Islet precursor cell (in vitro differentiated cells): Measurements from ENCODE around the gene TLE3.
A peak's percentile ranks its signal among the peaks of the same experiment; 100 is the strongest.

Source experiments
- DNase-seq: peaks from one replicate; pipeline ENCODE4 v3.0.0-alpha.2; 2018

Gene TLE3

DNA sequence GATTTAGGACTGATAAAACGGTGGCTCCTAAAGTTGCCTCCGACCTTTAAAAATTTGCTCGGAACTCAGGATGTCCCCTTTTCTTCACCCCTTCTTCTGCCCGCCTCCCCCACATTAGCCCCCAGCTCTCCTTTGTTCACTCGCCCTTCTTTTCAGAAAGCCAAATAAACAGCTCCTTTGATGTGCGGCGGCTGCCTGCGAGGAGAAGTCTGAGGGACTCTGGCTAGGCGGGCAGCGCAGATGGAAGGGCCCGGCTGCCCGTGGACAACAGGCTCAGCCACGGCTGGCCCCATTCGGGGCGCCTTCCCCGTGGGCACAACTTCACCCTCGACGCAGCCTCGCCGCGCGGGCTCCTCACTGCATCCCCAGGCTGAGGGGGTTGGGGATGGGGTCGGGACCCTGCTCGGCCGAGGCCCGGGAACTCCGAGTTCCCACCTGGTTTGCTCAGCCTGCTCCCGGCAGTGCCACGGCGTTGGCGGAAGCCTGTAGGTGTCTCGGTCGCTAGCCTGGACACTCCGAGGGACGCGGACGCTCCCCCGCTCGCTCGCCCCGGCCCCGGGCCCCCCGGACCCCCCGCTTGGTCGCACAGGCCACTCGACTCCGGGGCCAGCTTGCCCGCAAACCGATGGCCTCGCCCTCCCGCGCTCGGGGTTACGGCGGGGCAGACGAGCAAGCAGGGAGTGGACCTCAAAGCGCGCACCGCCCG, 897 bp upstream of the TLE3 start:
- peak; percentile 85 for DNase-seq

DNA sequence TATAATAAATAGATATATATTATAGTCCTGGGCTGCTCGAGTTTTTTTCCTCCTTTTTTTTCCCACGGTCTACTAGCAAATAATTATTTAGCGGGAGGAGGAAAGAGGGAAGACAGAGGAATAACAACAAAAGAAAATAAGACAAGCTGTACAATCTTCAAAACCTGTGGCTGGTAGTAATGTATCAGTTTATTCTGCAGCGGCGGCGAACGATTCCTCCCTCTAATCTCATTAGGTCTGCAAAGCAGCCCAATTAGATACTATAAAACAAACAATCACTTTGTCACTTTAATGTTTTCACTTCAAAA, 390 bp upstream of the TLE3 start:
- no peak for DNase-seq

DNA sequence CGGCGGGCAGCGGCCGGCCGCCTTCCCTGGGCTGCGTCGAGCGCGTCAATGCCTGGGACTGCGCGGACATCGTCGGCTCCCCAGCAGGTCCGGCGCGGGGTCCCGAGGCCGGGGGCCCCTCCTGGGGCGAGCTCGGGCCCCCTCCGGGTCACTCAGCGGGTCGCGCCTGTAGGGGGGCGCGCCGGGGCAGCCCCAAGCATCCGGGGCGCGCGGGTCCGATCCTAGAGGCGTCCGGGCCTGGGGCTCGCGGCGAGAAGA, 725 bp downstream of the TLE3 start:
- no peak for DNase-seq

DNA sequence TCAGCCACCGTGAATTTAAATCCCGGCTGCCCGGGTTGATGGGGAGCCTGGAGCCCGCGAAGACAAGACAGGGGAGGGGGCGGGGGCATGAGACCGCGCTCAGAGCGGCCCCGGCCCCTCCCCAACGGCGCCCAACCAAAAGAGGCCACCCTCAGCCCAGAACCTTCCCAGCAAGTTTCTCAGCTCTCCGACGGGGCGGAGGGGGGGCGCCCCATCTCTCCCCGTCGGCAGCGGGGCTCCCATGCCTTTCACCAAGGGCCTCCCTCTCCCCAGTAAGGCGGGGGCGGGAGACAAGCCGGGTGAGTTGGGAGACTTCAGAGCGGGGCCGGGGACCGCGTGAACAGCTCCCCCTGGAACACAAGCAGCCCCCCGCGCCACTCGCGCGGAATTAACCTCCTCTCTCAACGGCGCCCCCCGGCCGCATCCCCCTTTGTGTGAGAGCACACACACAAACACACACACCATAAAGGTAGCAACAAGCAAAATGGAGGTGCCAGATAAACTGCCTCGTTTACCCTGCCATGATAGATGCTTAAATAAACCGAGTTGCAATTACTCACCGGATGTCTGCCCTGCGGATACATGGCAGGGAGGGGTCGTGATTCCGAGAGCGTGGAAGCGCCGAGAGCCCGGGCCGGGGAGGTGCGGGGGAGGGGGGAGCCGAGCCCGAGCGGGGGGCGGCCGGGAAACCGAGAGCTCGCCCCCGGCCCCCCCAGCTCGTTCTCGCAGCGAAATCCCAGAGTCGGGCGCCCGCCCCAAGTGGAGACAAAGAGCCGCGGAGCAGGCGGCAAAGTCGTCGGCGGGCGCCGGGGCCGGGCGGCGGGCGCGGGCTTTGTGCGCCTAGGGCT, 1.3 kb downstream of the TLE3 start:
- peak; percentile 68 for DNase-seq

DNA sequence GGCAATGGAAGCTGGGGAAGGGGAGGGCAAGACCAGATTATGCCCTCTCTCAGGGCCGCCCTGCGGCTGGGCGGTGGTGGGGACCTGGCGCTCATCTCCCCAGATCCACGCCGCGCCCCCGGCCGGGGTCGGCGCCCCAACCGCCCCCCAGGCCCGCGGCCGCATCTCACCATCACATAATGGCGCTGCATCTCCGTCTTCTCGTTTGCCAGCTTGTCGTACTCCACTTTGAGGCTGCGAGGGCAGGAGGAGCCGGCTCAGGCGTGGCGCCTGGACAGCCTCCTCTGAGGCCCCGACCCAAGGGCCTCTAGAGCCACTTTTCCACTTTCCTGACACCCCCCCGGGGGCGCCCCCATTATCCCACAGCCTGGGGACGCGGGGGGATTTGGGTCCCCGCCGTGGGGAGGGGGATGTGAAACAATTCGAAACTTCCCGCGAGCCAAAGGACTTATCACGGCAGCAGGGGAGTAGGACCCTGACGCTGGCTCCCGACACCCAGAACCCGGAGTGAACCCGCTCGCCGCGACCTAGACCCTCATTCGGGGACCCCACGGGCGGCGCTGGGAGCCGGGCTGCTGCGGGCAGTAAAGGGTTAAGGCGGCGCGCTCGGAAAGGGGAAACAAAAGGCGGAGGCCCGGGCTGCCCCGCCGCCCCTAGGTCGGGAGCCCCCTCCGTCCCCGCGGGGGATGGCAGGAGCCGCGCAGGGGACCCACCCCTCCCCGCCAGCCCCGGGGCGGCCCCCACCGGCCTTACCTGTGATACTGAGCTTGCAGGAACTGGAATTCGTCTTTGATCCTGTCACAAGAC, 2.1 kb downstream of the TLE3 start:
- peak; percentile 86 for DNase-seq

DNA sequence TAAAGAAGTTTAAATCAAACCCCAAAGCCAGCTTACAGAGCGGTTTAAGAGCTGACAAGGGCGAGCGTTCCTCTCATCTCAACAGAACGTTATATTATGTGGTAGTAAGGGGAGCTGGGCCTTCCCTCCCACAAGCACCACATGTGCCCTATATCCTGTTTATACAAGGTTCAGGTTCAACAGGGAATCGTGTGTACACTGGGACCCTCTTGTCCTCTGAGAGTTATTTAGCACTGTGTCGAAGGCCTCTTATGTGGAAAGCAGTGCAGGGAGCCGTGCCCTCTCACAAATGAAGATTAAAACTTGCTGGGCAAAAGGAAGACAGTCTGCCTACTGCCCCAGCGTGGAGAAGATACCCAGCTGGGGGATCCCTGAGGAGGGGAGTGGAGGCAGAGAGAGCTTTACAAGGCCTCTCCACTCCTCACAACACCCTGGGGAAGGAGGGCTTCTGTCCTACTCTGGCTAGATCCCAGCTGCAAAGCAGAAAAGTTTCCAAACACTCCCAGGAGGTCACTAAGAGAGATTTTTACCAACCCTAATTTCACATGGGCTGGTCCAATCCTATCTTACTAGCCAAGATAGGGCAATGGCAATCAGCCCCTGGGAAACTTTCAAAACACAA, 2.9 kb downstream of the TLE3 start:
- DNase-seq: peak; percentile 60

DNA sequence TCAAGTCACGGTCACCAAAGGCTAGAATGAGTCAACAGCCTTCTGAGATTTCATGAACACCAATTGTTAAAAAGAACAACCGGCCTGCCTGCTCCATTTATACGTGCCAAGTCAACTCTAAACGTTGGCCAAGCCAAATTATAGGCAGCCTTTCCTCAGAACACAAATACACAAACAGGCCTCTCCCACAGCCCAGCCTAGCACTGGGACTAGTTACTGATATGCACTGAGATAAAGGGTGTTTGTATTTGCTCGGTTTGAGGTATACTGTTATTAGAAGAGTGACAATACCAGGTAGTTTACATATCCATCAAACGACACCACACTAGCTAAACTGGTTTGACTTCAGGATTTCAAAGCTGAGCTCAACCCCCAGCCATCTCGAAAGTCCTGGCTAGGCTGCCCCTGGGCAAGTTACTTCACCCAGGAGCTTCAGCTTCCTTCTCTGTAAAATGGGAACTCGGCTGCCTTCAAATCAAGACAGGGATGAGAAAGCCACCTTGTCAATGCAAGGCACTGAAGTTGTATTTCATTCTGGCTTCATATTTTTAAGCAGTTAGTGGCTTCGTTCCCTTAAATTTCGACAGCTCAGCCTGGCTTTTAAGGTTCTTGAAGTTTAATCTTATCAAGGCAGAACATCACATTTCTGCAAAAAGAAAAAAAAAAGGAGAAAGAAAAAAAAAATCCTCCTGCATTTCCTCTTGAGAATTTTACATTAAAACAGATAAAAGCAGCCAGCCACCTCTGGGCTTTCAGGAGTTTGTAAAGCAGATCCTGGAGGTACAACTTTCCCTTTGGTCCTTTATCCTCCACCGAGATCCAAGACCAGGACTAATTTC, 4.0 kb downstream of the TLE3 start:
- peak; percentile 92 for DNase-seq

DNA sequence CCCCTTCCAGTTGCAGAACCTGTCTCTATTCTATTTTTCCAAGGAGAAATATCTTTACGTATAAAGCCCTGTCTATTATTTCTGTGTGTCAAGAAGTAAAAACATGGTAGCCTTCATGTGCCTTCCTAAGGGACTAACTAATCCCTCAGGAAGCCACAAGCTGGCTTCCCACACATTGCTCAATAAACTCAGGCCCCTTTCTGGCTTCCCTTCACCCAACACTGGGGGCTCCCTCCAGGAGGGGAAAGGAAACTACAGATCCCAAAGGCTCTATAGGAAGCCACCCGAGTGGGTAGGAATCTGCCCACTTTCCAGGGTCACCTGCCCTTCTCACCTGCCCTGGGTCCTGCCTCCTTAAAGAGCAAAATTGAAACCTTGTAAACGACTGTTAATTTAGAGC, 4.6 kb downstream of the TLE3 start:
- DNase-seq: no peak

DNA sequence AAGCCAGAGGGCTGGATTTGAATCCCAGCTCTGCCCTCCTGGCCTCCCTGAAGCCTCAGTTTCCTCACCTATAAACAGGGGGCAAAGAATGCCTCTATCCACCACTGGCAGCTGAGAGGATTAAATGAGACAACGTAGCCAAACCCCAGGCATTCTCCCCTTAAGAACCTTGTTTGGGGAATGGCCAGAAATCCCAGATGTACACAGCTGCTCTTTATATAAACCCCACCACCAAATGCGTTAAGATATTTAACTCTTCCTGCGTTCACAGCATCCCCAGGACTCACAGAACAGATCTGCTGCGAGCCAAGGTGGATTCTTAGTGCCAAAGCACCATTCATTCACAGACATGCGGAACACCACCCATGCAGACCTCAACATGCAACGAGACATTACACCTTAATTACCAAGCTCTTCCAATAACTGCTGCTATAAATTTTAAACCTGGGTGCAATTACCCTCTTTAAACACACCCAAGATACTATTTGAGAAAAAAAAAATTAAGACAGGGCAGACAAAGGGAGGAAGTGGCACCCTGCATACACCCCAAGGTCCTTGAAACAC, 5.2 kb downstream of the TLE3 start:
- no peak for DNase-seq

DNA sequence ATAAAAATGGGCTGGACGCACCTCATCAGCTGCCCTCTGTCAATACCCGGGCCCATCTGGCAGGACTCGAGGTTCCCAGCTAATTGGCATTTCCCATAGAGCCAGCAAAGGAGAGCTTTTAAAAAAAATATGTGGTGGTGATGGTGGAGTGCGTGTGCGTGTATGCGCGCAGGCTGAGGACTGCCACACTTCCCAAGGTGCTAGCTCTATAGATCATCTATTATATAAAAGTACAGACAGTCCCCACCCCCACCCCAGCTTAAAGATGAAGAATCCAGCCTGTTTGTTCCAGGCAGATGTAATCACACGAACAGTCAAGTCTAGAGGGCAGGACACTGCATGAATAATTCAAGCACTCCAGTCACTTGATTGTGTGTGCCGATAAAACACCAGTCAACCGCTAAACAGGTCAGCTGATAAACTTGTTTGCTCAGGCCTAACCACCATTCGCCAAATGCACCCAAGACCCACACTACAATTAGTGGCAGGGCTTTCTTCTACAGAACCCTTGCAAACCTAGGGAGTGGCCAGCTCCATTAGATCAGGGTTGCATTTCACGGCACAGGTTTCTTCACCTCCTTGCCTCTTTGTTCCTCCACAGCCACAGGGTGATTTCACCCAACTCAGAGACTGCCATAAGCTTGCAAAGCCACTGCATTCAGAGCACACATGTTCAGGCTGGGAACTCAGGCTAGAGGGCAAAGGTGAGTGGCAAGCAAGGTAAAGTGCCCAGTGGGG, 5.8 kb downstream of the TLE3 start:
- DNase-seq: peak; percentile 89

DNA sequence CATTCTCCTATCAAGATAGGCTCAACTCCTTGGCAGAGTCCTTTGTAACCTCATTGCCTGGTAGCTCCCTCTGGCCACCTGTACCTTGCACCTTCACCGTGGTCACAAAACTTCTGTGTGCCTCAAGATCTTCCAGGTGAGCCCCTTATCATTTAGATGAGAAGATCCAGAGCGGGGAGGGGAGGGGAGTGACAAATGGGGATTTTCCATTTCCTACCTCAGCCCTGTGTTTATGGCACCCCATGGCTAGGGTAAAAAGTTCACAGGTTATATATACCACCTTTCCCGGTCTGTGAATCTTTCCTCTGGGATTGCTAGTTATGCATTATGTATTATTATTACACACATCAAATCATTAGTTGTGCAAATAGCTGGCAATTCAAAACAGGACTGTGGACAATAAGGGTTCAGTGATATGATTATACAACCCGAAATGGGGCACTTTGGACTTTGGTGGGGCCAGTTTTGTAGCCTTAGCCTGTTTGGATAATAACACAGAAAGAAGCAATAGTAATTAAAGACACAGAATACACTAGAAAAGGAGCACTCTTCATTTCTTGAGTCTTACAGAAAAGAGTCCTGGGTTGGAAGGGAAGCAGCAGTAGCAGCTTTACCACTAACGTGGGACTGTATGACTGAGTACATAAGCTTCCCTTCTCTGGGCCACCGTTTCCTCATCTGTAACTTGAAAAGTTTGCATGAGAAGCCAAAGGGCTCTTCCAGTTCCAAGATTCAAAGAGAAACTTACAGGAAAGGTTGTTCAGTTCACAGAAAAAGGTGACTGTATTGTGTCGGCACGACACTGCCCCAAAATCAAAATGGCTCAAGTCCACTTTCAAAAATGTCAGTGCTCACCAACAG, 7.1 kb downstream of the TLE3 start:
- no peak for DNase-seq

DNA sequence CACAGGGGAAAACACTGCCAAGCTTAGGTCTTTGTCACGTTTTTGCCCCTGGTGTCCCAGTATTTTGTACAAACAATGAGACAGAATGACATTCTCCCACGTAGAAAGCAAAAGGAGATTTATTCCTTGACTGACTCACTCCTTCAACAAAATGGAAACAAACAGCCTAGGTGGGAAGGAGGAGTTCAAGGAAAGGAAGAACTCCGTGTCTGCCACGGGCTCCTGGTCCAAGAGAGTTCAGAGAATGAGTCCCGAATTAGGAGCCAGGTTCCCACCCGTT, 8.1 kb downstream of the TLE3 start:
- no peak for DNase-seq

DNA sequence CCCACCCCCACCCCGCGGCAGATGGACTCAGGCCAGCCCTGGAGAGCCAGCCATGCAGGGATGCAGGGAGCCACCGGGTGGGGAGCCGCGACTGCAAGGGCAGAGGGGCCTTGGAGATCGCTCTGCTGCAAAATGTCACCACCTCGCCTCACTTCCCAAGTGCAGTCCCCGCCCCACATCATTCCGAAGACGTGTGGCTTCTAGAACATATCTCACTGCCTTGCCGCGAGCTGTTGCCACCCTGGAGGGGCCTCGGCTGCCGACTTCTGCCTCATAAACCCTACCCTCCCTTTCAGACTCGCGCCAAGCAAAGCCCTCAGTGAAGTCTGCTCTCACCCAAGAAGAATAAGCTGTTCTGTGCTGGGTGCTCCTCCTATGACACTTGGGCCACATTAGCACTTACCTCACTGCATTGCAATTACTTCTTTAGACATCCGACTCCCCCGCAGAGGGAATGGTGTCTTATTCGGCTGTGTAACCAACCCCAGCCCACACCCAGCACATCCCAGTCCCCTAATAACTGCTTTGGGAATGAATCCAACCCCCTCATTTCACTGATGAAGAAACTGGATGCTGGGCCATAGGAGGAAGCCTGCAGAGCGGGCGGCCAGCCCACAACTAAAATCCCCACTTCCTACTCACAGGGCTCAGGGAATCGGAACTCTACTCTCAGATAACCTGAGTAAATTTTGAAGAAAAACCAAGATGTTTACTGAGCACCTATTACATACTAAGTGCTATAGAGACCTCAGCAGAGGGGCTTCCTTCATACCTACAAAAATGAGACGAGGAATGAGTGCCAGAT, 8.6 kb downstream of the TLE3 start:
- peak; percentile 60 for DNase-seq

DNA sequence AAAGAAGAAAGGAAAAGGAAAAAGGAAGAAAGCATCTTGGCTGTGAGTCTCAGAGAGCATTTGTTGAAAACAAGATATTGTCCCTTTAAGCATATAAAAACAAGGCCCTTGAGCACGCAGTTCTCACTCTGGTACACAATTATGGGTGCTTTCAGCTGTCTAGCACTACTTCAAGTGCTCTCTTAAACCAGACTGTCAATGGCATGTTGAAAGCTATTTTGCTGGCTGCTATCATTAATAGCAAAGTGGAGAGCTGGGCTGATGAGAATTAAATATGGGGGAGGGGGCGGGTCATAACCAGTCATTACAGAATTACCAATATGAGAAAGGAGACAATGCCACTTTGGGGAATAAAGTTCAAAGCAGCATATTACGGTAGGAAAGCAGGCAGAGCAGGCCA, 9.3 kb downstream of the TLE3 start:
- no peak for DNase-seq

DNA sequence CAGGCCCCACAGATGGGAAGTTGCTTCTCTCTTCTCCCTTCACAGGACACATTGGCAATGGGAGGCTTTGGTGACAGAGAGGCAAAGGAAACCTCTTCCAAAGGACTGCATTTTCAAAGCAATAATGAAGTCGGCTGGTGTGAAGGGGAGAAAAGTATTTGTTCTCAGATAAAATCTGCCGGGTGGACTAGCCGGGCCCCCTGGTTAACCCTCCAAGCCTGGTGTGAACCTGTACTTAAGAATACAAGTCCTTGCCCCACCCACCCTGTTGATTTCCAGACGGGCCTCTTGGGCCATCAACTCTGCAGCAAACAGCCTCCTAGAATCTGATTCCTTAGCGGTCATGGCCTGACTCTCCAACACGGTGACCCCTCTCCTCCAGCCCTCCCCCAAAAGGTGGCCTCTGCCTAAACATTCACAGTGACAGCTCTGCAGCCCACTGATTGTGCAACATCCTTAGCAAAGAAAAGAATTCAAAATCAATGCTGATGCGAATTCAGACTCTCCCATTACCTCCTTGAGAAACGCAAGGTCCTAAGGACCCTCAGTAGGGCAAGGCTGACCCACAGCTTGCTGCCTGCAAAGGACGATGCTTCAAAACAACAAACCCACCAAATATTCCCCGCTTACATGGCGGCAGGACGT, 9.9 kb downstream of the TLE3 start:
- no peak for DNase-seq

DNA sequence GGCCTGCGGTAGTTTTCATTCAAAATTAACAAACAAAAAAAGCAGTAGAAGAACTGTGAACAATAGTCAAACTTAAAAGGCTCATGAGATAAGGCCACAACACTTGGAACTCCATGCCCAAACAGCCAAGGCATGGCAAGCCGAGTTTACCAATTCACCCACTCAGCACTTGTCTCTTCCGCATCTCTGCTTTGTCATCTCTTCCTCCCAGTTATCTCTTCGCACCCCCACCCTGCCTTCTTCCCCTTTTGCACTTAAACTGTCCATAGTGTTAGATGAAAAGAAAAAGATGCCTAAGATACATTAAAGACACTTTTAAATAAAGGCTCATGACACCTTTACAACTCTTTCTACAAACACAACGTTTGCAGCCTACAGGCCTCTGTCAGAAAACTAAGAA, 11.1 kb downstream of the TLE3 start:
- DNase-seq: no peak

DNA sequence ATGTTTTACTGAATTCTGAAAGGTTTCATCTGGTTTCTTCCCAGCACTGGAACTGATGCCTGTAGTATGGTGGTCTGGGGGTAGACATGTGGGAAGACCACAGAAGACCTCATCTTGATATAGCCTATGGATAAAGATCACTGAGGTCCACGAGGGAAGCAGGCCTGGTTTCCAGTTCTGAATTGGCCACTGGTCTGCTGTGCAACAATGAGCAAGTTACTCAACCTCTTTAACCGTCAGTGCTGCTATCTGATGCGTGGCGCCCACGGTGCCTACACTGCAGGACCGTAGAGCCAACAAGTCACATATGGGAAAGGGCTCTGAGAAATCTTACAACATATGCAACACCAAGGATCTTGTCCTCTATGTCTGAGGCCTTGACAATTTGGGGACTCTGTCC, 13.3 kb downstream of the TLE3 start:
- no peak for DNase-seq

DNA sequence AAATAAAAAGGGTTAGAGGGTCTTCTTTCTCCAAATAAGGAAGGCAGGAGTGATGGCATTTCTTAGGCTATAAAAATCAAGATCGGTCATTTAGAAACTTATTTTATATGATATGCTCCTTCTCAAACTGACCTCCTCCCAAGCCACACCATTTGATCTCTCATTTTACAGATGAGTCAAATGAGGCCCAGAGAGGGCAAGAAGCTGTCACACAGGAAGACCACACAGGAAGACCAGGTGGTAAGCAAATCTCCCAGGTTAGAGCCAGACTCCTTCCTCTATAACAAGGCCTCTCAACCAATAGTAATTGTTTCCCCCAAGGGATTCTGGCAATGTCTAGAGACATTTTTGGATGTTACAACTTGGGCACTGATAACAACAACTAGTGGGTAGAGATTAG, 13.8 kb downstream of the TLE3 start:
- DNase-seq: no peak

DNA sequence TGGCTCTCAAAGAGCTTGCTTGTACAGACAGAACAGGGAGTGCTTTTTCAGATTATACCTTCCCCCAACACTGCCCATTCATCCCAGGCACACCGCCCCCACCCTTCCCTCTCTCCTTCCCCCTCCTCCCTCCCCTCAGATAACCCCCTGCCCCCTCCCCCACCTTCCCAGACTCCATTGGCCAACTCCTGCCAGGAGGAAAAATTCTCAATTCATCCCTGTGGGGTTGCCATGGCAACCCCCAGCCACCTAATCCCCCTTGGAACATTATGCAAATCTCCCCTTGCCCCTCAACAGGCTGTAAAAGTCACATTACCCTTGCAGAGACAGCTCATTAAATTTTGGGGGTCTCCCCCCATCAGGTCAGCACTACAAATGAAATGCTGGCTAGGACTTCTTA, 14.3 kb downstream of the TLE3 start:
- no peak for DNase-seq
